OCI-LY7 (cell line): ENCODE results near the gene KRT40. TPM values are rescaled to one million over a fixed set of nuclear protein-coding genes. Genes with fewer than 3 reads are reported as not detected.

ENCODE experiments used
- BruUV-seq: library from RNA; stranded (reverse); fragments of 400-500 nt; replicated peaks from 2 replicates; lab custom pipeline; 2021; lab: Mats Ljungman, UMichigan
- CTCF ChIA-PET: fragments of 300-600 bp; sonication (Branson Sonifier 250); formaldehyde crosslinking; loops from one replicate; lab custom pipeline; 2022; ENCODE audit warnings: antibody characterized with exemption; ENCODE audit not compliant: unreplicated experiment; lab: Charles Lee
- POLR2A ChIA-PET: fragments of 300-600 bp; sonication (Branson Sonifier 250); formaldehyde crosslinking; loops from one replicate; lab custom pipeline; 2022; ENCODE audit warnings: antibody characterized with exemption; lab: Charles Lee
- DNase-seq: peaks from one replicate; pipeline ENCODE4 v3.0.0-alpha.2; 2015; ENCODE audit warnings: low spot score
- H2AFZ ChIP-seq: fragments of 200-600 bp; sonication (generic), shearing (Covaris generic); 2 replicates; pipeline ENCODE4 v1.6.1; 2014; ENCODE audit warnings: mild to moderate bottlenecking, antibody characterized with exemption, low read length, moderate library complexity
- H3K27ac ChIP-seq: fragments of 200-600 bp; sonication (generic); 2 replicates; pipeline ENCODE4 v1.5.1; 2014; ENCODE audit warnings: mixed run types, low read depth, mild to moderate bottlenecking, moderate library complexity, low read length, inconsistent platforms; ENCODE audit not compliant: poor library complexity, severe bottlenecking
- H3K36me3 ChIP-seq: fragments of 200-600 bp; sonication (generic); 2 replicates; pipeline ENCODE4 v1.6.1; 2014; ENCODE audit warnings: mild to moderate bottlenecking, antibody characterized with exemption, low read length, moderate library complexity, mixed read lengths; ENCODE audit not compliant: insufficient read depth
- H3K4me1 ChIP-seq: fragments of 200-600 bp; sonication (generic); 2 replicates; pipeline ENCODE4 v1.5.1; 2014; ENCODE audit warnings: mild to moderate bottlenecking, low read length; ENCODE audit not compliant: insufficient read depth, poor library complexity, severe bottlenecking
- H3K4me2 ChIP-seq: fragments of 200-600 bp; sonication (generic); 2 replicates; pipeline ENCODE4 v1.6.1; 2014; ENCODE audit warnings: mild to moderate bottlenecking, low read length
- H3K4me3 ChIP-seq: fragments of 200-600 bp; sonication (generic); 2 replicates; pipeline ENCODE4 v1.5.1; 2014; ENCODE audit warnings: mild to moderate bottlenecking, low read depth, low read length; ENCODE audit not compliant: poor library complexity, severe bottlenecking
- H3K79me2 ChIP-seq: fragments of 200-600 bp; sonication (generic); 2 replicates; pipeline ENCODE4 v1.6.1; 2016; ENCODE audit warnings: low read depth, mild to moderate bottlenecking, low read length, moderate library complexity, mixed read lengths; ENCODE audit not compliant: insufficient read depth
- H3K9me2 ChIP-seq: fragments of 200-600 bp; sonication (generic); 2 replicates; pipeline ENCODE4 v1.6.1; 2016; ENCODE audit warnings: mild to moderate bottlenecking, low read length, mixed read lengths; ENCODE audit not compliant: insufficient read depth
- H3K9me3 ChIP-seq: fragments of 200-600 bp; sonication (generic); 2 replicates; pipeline ENCODE4 v1.6.1; 2014; ENCODE audit warnings: mild to moderate bottlenecking, mixed run types, low read length, mixed read lengths
- H4K20me1 ChIP-seq: fragments of 200-600 bp; sonication (generic); 2 replicates; pipeline ENCODE4 v1.6.1; 2014; ENCODE audit warnings: mild to moderate bottlenecking, antibody characterized with exemption, low read length, moderate library complexity, mixed read lengths; ENCODE audit not compliant: insufficient read depth
- EZH2phosphoT487 ChIP-seq: fragments of 200-600 bp; sonication (generic); IDR thresholded peaks from 2 replicates; pipeline ENCODE4 v1.6.1; 2018; ENCODE audit warnings: low read depth, borderline replicate concordance, mild to moderate bottlenecking, mixed run types, antibody characterized with exemption, low read length, moderate library complexity, mixed read lengths
- intact Hi-C: fragments of 100-400 bp; cut with micrococcal nuclease; formaldehyde crosslinking; loops from one replicate; pipeline ENCODE4 v1.10.0; 2022; ENCODE audit not compliant: unreplicated experiment
- total RNA-seq, 2 experiments: library from RNA; depleted of rRNA in 1 of 2; stranded (reverse); fragments of >200 nt in 1 of 2; shearing (Covaris generic) in 1 of 2; gene quantifications; 2 replicates each; pipeline ENCODE4 v1.2.3, GENCODE V29; 2014 to 2022
- TF ChIP-seq, protein P1 (sequence below): fragments of 200-600 bp; sonication (generic); conservative IDR thresholded peaks from 2 replicates; pipeline ENCODE4 v1.5.1; 2014; ENCODE audit warnings: mild to moderate bottlenecking, antibody characterized with exemption, low read length, moderate library complexity, mixed read lengths

The KRT40 gene
- total RNA-seq, 2 experiments from 2014 or later: not detected

- TF ChIP-seq, protein P1, sequence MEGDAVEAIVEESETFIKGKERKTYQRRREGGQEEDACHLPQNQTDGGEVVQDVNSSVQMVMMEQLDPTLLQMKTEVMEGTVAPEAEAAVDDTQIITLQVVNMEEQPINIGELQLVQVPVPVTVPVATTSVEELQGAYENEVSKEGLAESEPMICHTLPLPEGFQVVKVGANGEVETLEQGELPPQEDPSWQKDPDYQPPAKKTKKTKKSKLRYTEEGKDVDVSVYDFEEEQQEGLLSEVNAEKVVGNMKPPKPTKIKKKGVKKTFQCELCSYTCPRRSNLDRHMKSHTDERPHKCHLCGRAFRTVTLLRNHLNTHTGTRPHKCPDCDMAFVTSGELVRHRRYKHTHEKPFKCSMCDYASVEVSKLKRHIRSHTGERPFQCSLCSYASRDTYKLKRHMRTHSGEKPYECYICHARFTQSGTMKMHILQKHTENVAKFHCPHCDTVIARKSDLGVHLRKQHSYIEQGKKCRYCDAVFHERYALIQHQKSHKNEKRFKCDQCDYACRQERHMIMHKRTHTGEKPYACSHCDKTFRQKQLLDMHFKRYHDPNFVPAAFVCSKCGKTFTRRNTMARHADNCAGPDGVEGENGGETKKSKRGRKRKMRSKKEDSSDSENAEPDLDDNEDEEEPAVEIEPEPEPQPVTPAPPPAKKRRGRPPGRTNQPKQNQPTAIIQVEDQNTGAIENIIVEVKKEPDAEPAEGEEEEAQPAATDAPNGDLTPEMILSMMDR: no peak
- TF ChIP-seq EZH2phosphoT487: no peak
- Histone ChIP-seq H2AFZ (no peak overlapping the region), H3K4me2 (no peak overlapping the region), H3K36me3 (no peaks in the 10 kb centered on the region), H3K4me3 (no peak overlapping the region), H3K9me3 (no peaks in the 10 kb centered on the region), H3K79me2 (no peaks in the 10 kb centered on the region), H3K27ac (no peak overlapping the region), H3K9me2 (no peaks in the 10 kb centered on the region), H3K4me1 (no peaks in the 10 kb centered on the region), H4K20me1 (no peaks in the 10 kb centered on the region)
- intact Hi-C loops: no loop called here
- POLR2A ChIA-PET: no interaction called here
- no peak for DNase-seq
- CTCF ChIA-PET: no interaction called here
- BruUV-seq: no TSS peak
Measured at GRCh38 chr17:41019415-41019814, 35.3 kb upstream of the KRT40 start.

DNA sequence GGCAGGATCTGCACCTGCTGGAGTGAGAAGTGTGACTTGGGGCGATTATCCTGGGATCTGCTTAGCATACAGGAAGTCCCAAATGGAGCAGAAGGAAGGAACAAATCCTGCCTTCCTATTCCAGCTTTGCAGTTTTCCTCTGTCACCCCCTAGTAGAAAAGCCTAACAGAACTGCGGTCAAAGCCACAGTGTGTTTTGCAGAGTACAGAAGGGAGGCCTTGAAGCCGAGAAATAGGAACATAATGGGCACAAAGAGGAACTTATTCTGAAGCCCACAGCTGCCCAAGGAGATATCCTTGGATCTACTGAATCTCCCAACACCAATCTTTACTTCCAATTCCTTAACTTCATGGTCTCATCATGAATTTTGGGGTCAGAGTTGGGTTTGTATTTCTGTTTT, 34.4 kb upstream of the KRT40 start:
- no peaks in the 10 kb centered on the region for H3K9me2 ChIP-seq
- no TSS peak for BruUV-seq
- no peaks in the 10 kb centered on the region for H3K9me3 ChIP-seq
- intact Hi-C loops: no loop called here
- H4K20me1 ChIP-seq: no peaks in the 10 kb centered on the region
- ChIA-PET POLR2A (no interaction called here), CTCF (no interaction called here)
- no peak overlapping the region for H2AFZ ChIP-seq
- no peak overlapping the region for H3K27ac ChIP-seq
- no peak overlapping the region for H3K4me2 ChIP-seq
- no peak overlapping the region for H3K4me3 ChIP-seq
- no peaks in the 10 kb centered on the region for H3K79me2 ChIP-seq
- TF ChIP-seq, protein P1: no peak
- no peak for TF ChIP-seq EZH2phosphoT487
- no peaks in the 10 kb centered on the region for H3K4me1 ChIP-seq
- DNase-seq: no peak
- no peaks in the 10 kb centered on the region for H3K36me3 ChIP-seq

DNA sequence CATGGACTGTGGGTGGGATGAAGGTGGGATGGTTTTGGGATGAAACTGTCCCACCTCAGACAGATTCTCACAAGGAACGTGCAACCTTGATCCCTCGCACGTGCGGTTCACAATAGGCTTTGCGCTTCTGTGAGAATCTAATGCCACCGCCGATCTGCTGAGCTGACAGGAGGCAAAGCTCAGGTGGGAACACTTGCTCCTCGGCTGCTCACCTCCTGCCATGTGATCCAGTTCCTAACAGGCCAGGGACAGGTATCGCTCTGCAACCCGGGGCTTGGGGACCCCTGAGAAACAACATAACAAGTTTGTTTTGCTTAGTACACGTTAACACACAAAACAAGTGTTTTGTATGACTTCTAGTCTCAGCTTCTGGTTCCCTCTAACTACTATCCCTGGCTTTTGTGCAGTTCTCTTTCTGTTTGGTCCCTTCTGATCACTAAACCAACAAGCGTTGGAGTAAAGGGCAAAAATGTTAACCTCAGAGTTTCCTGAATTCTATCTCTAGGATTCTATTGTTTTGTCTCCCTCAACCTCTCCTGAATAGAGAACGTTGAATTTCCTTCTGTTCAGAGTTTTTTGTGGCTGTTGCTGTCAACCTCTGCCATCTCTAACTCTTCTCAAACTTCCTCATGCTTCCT, 32.6 kb upstream of the KRT40 start:
- ChIA-PET POLR2A (no interaction called here), CTCF (no interaction called here)
- Histone ChIP-seq H3K4me2 (no peak overlapping the region), H3K36me3 (no peaks in the 10 kb centered on the region), H3K9me3 (no peaks in the 10 kb centered on the region), H4K20me1 (no peaks in the 10 kb centered on the region), H3K27ac (no peak overlapping the region), H3K4me1 (no peaks in the 10 kb centered on the region), H3K9me2 (no peaks in the 10 kb centered on the region), H3K79me2 (no peaks in the 10 kb centered on the region), H2AFZ (no peak overlapping the region), H3K4me3 (no peak overlapping the region)
- TF ChIP-seq, protein P1: no peak
- no peak for TF ChIP-seq EZH2phosphoT487
- DNase-seq: no peak
- BruUV-seq: no TSS peak
- intact Hi-C loops: no loop called here
